HG03439 (cell line): ENCODE results near the gene ABO.
"Not testable (repeated sequence)": the region's sequence is repeated elsewhere in the genome, so short reads cannot be mapped to it uniquely, and the experiment has no call there.

ENCODE experiments used
- ATAC-seq: cut with Tn5 transposase; IDR thresholded peaks from one replicate; pipeline ENCODE4 v1.9.1; 2021; ENCODE audit warnings: mild to moderate bottlenecking, moderate library complexity; ENCODE audit not compliant: unreplicated experiment

The ABO gene

DNA sequence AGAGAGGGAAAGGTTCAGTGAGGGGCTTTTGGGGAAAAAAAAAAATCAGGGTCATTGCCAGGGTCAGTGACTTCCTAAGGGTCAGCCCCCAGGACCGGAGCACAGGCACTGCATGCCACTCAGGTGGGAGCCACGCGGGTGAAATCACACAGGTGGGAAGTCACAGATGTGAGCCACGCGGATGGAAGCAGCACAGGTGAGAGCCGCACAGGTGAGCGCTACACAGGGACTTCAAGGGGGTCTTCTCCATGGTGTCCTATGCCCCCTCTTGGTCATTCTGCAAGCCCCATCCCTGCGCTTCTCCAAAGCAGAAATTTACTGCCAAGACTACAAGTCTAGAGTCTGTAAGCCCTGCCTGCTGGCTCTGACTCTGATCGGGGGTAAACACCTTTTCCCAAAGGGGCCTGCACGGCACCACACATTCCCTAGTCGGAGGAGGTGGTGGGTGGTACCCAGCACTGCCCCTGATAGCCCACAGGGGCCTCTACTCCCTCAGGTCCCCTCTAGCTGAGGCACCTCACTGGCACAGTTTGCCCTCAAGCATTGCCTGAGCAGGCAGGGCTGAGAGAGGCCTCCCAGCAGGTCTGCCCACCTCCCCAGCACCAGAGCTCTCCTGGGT, 47.6 kb downstream of the ABO start:
- ATAC-seq = no peak

- ATAC-seq = no peak
Observed at GRCh38 chr9:133226219-133227171, 48.5 kb downstream of the ABO start.

DNA sequence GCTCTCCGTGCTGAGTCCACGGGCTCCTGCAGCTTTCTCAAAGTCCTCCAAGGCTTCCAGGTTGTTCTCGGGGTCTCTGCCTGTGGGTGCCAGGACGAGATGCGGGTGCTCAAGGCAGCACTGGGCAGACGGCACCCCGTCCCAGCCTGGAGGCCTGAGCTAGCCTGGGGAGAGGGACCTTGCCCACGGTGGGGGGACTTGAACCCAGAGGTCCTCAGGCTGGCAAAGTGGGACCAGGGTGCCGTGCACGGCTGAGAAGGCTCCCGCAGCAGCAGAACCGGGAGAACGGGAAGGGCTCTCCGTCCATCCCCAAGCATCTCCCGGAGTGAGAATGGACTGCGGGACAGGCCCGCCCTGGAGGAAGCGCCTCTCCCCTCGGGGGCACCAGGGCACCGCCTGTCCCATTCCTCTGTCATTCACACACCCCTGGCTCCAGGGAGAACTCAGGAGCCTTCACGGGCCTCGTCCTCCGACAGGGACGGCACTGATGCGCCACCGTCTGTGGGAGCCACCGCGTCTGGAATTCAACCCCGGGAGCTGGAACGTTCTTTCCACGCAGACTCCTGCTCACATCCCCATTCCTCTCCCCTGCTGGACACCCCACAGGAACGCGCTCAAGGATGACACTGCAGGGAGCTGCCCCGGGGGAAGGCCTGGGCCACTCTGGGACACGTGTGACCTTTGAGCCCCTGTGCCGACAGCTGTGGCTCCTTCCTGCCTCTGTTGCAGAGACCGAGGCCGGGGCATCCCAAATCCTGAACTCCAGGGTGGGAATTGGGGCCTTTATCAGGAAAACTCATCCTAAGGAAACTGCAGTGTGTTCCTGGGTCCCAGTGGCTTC, 49.6 kb downstream of the ABO start:
- ATAC-seq = no peak

DNA sequence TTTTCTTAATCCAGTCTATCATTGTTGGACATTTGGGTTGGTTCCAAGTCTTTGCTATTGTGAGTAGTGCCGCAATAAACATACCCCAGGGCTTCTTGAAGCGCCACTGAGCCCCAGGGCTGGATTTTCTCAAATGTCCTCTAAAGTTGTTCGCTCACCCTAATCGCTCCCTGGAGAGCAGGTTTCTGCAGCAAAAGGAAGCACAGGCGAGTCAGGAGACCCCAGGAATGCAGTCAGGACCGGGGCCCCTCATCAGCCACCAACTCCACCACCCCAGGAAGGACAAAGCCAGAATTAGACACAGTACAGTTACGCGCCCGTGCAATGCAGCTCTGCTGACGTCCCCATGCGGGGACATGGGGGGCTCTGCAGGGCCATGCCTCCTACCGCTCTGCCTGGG, 50.2 kb downstream of the ABO start:
- ATAC-seq = no peak

DNA sequence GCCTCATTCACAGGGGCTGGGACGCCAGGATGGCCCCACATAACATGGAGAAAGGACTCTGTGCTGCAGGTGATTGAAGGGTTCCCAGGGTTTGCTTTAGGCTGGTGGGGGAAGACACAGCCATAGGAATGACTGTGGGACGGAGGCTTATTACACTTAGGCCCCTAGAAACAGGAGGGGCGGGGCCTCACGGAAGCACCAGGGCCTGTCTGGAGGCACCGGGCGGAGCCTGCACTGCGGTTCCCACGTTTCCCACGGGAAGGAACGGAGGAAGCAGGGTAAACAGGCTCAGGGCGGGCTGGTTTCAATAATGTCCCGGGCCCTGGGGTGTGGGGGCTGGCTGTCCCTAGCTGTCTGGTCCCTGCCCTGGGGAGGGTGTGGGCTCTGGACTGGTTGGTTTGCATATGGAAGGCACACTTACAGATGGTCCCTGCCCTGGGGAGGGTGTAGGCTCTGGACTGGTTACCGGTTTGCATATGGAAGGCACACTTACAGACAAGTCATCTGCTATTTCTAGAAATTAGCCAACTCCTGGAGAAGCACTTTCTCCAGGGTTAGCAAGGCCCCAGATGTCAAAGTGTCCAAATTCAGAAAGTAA, 51.7 kb downstream of the ABO start:
- not testable (repeated sequence) for ATAC-seq

- ATAC-seq = not testable (repeated sequence)
Observed at GRCh38 chr9:133221994-133222393, 53.0 kb downstream of the ABO start.

GRCh38 chr9:133221177-133221809, 53.7 kb downstream of the ABO start:
- no peak for ATAC-seq

- not testable (repeated sequence) for ATAC-seq
Observed at GRCh38 chr9:133218049-133218975, 56.7 kb downstream of the ABO start.

DNA sequence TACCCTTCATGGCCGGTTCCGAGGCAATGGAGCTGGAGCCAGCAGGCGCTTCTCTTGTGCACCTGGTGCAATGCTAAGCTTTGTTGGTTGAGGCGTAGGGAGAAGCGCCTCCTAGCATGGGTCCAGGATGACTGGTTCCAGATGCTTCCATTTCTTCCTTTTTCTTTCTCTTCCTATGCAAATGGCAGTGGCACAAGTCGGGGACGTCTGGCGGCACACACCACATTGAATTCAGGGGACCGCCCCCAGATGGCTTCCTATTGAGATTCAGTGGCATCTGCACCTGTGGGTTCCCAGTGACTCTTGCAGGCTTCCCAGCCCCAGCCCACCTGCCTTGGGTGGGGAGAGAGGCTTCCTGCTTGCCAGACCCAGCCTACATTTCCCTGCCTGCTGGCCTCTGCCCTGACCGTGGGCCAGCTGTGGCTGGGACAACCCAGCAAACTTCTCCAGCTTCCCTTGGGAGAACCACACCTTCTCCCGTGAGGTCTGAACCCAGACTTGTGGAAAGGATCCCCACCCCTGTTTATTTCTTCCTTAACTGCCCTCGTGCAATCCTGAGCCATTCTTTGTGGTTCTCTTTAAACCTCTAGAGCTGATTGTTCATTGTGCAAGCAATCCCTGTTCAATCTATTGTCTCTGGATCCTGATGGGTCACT, 57.5 kb downstream of the ABO start:
- not testable (repeated sequence) for ATAC-seq

GRCh38 chr9:133214276-133214675, 60.7 kb downstream of the ABO start:
- ATAC-seq = not testable (repeated sequence)

GRCh38 chr9:133210609-133211008, 64.4 kb downstream of the ABO start:
- ATAC-seq = no peak

- no peak for ATAC-seq
Observed at GRCh38 chr9:133210202-133210532, 64.8 kb downstream of the ABO start.

DNA sequence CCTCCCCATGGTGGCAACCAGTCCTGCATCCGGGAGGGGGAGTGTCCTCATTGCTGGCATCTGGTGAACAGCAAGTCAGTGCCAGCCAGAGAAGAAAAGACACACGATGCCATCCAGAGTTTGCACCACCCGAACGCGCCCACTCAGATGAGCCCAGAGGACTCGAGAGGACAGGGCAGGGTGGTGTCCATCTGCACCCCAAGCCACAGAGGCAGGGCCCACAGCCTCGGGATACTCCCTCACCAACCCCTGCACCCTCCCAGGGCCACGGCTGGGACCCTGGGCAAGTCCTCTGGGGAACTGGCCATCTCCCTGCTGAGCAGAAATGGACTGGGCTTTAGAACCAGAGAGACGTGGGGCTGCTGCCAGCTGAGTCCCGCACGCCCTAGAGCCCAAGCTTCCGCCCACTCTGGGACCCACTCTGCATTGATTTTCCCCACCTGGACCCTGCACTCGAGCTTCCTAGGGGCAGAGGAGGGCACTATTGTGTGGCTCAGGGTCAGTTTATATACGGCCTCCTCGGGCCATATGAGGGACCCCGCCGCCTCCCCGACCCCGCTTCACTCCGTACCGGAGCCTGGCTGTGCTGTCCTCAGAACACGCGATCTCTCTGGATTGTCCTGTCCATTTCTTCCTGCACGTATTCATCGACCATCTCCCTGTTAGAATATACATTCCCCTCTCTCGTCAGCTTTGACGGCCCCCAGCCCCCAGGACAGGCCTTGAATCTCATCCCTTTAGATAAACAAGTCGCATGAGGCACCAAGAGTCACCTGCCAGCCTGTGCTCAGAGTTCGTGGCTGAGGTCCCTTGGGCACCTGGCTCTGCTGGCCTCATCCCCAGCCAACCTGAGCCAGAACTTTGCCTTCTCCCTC, 65.4 kb downstream of the ABO start:
- ATAC-seq = not testable (repeated sequence)

GRCh38 chr9:133208880-133209300, 66.1 kb downstream of the ABO start, which contains the start of gene OBP2B:
Gene OBP2B, minus strand, starts transcription at chr9:133209250. Its CDS starts 51 bp downstream, at chr9:133209199.
- not testable (repeated sequence) for ATAC-seq

DNA sequence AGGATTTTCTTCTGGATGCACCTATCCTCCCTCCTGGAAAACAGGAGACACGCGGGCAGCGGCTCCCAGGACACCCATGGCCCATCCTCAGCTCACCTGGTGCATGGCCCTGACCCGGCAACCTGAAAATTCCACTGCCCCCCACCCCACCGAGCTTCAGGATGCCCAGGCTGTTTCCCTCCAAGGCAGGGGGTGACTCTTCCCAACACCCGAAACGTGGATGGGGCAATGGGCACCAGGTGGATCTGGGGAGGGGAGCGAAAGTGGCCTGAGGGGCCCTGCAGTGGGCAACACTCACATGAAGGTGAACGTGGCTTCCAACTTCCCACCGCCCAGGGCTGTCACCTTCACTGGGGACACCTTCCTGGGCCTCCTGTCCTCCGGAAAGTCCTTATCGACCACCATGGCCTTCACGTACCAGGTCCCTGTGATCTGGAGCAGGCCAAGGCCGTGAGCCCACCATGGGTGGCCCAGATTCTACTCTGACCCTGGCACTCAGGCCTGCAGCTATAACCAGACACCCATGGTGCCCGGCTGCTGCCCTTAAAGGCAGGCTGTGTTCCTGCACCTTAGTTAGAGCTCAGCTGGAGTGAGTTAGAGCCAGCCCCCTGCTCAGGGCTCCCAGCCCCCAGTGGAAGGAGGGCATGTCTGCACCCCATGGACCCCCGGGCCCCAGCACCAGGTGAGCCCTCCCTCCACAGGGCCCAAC, 66.7 kb downstream of the ABO start:
- ATAC-seq = not testable (repeated sequence)

DNA sequence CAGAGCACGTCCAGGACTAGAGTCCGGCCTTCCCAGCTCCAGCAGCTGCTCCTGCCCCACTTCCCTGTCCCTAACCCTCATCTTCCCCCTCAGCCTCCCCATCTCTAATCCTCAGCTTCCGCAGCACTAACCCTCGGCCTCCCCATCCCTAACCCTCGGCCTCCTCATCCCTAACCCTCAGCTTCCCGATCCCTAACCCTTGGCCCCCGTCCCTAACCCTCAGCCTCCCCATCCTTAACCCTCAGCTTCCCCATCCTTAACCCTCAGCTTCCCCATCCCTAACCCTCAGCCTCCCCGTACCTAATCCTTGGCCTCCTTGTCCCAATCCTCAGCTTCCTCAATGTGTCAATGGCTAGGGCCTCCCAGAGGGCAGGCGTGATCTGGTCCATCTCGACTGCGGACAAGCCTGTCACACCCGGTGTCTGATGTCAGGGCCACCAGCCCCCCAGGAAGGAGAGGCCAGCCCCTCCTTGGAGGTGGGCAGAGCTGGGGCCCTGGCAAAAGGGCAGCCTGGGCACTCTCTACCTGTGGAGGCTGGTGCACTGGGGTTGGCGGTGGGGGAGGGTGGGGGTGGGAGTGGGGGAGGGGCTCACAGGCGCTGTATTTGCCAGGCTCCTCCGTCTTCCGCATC, 67.3 kb downstream of the ABO start:
- ATAC-seq = no peak
